ENCODE data around the gene LMO3. TPM values are rescaled to one million over a fixed set of nuclear protein-coding genes. Genes with fewer than 3 reads are reported as not detected.

LMO3 gene
- total RNA-seq, 4 donors from 2014 or later = 1.2 to 8.2 (median 3.8) TPM

DNA sequence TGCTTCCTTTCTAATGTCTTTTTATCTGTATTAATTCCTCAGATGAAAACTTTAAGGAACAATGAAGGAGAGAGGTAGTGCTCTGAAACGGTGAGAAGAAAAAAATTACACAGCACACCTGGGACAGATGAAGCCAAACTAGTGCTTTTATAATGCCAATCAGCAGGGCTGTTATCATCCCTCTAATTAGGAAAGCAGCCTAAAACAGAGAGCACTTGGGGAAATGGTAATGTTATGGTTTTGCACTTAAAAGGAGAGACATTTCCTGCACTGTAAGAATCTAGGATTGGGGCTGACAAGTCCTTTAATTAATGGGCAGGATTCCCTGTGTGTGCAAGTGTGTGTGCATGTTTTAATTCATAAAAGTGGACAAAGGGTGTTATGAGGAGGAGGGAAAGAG lies 4.8 kb upstream of the LMO3 start:
- Histone ChIP-seq H3K4me3 (no peak overlapping the region), H3K27ac (no peak overlapping the region)
- WGBS = 10% methylated on average over 1 of the region's 1 CpG

DNA sequence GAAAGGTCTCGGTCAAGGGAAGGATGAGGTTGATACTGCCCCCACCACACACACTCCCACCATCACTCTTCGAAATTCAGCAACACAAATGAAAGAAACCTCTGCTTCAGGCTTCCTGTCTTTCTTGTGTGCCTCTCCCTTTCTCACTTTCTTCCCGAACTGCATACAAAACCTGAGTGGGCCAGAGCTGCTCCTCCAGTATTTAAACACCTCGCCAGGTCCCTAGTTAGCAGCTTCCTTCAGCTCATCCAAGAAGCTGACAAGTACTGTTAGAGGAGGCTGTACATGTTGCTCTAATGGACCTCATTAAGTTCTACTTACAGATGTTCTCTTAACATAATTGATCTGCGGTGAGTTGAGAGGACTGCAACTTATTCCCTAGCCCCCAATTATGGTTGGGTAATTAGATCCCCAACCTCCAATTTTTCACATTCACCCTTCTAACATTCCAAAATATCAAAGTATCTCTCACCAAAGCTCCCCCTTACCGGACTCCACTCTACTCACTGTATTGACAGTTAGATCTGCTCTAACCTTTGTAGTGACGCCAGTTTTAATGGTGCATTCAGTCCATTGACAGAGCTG lies 4.1 kb upstream of the LMO3 start:
- TF ChIP-seq, protein P1, sequence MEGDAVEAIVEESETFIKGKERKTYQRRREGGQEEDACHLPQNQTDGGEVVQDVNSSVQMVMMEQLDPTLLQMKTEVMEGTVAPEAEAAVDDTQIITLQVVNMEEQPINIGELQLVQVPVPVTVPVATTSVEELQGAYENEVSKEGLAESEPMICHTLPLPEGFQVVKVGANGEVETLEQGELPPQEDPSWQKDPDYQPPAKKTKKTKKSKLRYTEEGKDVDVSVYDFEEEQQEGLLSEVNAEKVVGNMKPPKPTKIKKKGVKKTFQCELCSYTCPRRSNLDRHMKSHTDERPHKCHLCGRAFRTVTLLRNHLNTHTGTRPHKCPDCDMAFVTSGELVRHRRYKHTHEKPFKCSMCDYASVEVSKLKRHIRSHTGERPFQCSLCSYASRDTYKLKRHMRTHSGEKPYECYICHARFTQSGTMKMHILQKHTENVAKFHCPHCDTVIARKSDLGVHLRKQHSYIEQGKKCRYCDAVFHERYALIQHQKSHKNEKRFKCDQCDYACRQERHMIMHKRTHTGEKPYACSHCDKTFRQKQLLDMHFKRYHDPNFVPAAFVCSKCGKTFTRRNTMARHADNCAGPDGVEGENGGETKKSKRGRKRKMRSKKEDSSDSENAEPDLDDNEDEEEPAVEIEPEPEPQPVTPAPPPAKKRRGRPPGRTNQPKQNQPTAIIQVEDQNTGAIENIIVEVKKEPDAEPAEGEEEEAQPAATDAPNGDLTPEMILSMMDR (IDR thresholded peaks at IDR 0.05) = no peak
- TF ChIP-seq POLR2A (IDR thresholded peaks at IDR 0.05) (no peak), POLR2AphosphoS5 (IDR thresholded peaks at IDR 0.05) (no peak), EP300 (IDR thresholded peaks at IDR 0.05) (no peak)
- Histone ChIP-seq H3K9me3 (no peaks in the 10 kb centered on the region), H3K4me3 (no peak overlapping the region), H3K27me3 (peaks cover 21% of the 10 kb centered on the region), H3K36me3 (no peaks in the 10 kb centered on the region), H3K27ac (no peak overlapping the region), H3K4me1 (peaks cover 25% of the 10 kb centered on the region)
- DNase-seq (ENCODE audit: low spot score in 2 of 2) = no peak
- WGBS = 27% methylated on average over 7 of the region's 7 CpGs

More for the DNA sequence above, 4.8 kb upstream of the LMO3 start:
- no peaks in the 10 kb centered on the region for H3K36me3 ChIP-seq
- H3K27me3 ChIP-seq = peaks cover 21% of the 10 kb centered on the region
- H3K9me3 ChIP-seq = no peaks in the 10 kb centered on the region
- H3K4me1 ChIP-seq = peaks cover 19% of the 10 kb centered on the region
- TF ChIP-seq, protein P1 (IDR thresholded peaks at IDR 0.05) = no peak
- no peak for TF ChIP-seq POLR2AphosphoS5 (IDR thresholded peaks at IDR 0.05)
- TF ChIP-seq EP300 (IDR thresholded peaks at IDR 0.05) = no peak
- TF ChIP-seq POLR2A (IDR thresholded peaks at IDR 0.05) = no peak
- no peak for DNase-seq (ENCODE audit: low spot score in 2 of 2)

DNA sequence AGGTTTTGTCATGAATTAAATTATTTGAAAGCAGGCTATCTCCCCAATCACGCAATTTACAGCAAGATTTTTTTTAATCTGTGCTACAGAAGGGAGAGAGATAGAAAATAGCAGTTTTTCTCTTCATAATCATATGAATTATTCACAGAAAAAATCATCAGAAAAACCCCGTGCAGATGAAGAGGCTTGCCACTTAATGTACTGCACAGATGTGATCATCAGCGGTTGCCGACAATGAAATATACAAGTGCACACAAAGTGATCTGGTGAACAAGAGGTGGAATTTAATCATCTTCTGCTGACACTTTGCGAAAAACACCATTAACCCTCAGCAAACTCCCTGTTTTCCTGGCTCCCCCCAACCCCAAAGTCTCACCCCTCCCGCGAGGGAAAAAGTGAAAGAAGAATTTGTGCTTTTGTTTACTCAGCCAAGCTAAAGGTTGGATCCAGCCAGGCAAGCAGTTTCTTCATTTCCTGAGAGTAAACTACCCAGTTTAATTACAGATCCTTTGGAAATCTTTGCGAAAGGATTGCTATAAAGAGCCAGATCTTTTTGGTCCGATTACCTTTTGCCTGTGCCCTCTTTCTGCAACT lies 3.1 kb upstream of the LMO3 start:
- WGBS = 17% methylated on average over 9 of the region's 9 CpGs
- H3K27me3 ChIP-seq = peaks cover 22% of the 10 kb centered on the region
- TF ChIP-seq EP300 (IDR thresholded peaks at IDR 0.05) = no peak
- TF ChIP-seq POLR2AphosphoS5 (IDR thresholded peaks at IDR 0.05) = no peak
- TF ChIP-seq, protein P1 (IDR thresholded peaks at IDR 0.05) = no peak
- TF ChIP-seq POLR2A (IDR thresholded peaks at IDR 0.05) = no peak
- no peak overlapping the region for H3K27ac ChIP-seq
- no peaks in the 10 kb centered on the region for H3K36me3 ChIP-seq
- no peak for DNase-seq (ENCODE audit: low spot score in 2 of 2)
- H3K4me1 ChIP-seq = peaks cover 25% of the 10 kb centered on the region
- H3K9me3 ChIP-seq = no peaks in the 10 kb centered on the region
- no peak overlapping the region for H3K4me3 ChIP-seq

DNA sequence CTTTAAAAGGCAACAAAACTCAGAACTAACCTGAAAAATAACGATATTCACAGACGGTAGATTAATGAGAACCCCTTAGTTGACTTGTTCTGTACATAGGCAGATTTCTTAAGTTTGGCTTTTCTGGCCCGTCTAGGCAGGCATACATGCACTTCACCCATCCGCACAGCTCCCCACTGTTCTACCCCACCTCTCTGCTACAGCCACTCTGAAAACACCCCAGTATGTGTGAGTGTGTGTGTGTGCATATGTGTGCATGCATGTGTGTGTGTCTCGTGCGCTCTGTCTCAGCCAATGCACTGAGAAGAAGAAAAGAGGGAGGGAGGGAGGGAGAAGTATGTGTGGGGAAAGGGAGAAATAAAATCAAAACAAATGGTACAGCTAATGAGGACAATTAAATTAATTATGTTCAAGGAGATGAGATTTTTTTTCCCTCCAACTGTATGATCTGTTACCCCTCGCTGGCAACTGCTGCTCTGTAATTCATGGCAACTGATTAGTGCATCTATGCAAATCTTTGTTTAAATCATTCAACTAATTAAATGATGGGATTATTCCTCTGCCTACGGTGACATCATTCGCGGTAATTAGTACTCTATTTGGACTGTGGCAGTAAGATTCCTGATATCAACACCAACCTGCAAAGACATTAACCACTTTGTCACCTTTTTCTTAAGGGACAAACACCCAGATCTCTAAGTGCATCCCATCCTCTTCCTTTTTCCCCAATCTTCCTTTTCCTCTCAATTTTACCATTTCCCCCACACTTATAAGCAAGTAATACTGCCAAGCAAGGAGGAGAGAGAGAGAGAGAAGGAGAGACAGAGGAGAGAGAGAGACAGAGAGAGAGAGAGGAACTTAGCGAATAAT lies 2.2 kb upstream of the LMO3 start:
- TF ChIP-seq POLR2A (IDR thresholded peaks at IDR 0.05) (no peak), EP300 (IDR thresholded peaks at IDR 0.05) (no peak), POLR2AphosphoS5 (IDR thresholded peaks at IDR 0.05) (no peak)
- TF ChIP-seq, protein P1 (IDR thresholded peaks at IDR 0.05) = no peak
- Histone ChIP-seq H3K4me3 (no peak overlapping the region), H3K27me3 (peaks cover 24% of the 10 kb centered on the region), H3K9me3 (no peaks in the 10 kb centered on the region), H3K4me1 (peaks cover 25% of the 10 kb centered on the region), H3K36me3 (no peaks in the 10 kb centered on the region), H3K27ac (no peak overlapping the region)
- 58% methylated on average over 11 of the region's 11 CpGs for WGBS
- no peak for DNase-seq (ENCODE audit: low spot score in 2 of 2)

DNA sequence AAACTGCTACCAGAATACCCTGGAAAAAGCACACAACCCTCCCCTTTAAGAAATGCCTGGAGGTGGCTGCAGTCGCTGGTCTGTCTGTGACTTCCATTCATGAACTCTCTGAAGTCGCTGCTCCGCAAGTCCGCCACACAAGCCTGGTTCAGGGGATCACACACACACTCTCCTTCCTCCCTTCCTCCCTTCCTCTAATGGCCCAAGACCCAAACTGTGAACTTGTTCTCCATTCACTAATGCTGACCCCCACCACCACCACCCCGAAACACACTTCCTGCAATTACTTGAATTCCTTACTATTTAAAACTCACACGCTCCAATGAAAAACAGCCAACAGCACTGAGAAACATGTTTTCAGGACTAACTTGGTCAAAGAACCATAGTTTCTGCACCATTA lies 1.0 kb upstream of the LMO3 start:
- no peak for DNase-seq (ENCODE audit: low spot score in 2 of 2)
- Histone ChIP-seq H3K4me3 (peak overlapping the region; percentile 51), H3K27ac (no peak overlapping the region), H3K36me3 (no peaks in the 10 kb centered on the region), H3K27me3 (peaks cover 24% of the 10 kb centered on the region), H3K4me1 (peaks cover 25% of the 10 kb centered on the region), H3K9me3 (no peaks in the 10 kb centered on the region)
- WGBS = 55% methylated on average over 6 of the region's 6 CpGs
- TF ChIP-seq POLR2A (IDR thresholded peaks at IDR 0.05) = no peak
- TF ChIP-seq EP300 (IDR thresholded peaks at IDR 0.05) = no peak
- no peak for TF ChIP-seq POLR2AphosphoS5 (IDR thresholded peaks at IDR 0.05)
- TF ChIP-seq, protein P1 (IDR thresholded peaks at IDR 0.05) = no peak
